Neural progenitor cell (in vitro differentiated cells): Measurements from ENCODE around the gene TMEM52B. TPM values are rescaled to one million over a fixed set of nuclear protein-coding genes. Genes with fewer than 3 reads are reported as not detected.

ENCODE experiments used
- DNase-seq: peaks from one replicate; pipeline ENCODE4 v3.0.0-alpha.2; 2016; ENCODE audit warnings: low spot score
- H2AFZ ChIP-seq: fragments of 200-600 bp; sonication (generic); replicated peaks from 2 replicates; pipeline ENCODE4 v1.6.1; 2016; ENCODE audit warnings: antibody characterized with exemption
- H3F3A ChIP-seq: fragments of 200-600 bp; sonication (generic); 2 replicates; pipeline ENCODE4 v1.6.1; 2016; ENCODE audit warnings: antibody characterized with exemption, low read depth
- H3K27ac ChIP-seq: fragments of 200-600 bp; sonication (generic); 2 replicates; pipeline ENCODE4 v1.5.1; 2016; ENCODE audit warnings: mild to moderate bottlenecking
- H3K27me3 ChIP-seq: fragments of 200-600 bp; sonication (generic); 2 replicates; pipeline ENCODE4 v1.6.1; 2016; ENCODE audit warnings: mild to moderate bottlenecking, moderate library complexity
- H3K36me3 ChIP-seq: fragments of 200-600 bp; sonication (generic); 2 replicates; pipeline ENCODE4 v1.5.1; 2016
- H3K4me1 ChIP-seq: fragments of 200-600 bp; sonication (generic); 2 replicates; pipeline ENCODE4 v1.6.1; 2016; ENCODE audit warnings: mixed run types
- H3K4me2 ChIP-seq: fragments of 200-600 bp; sonication (generic); 2 replicates; pipeline ENCODE4 v1.6.1; 2016
- H3K4me3 ChIP-seq: fragments of 200-600 bp; sonication (generic); 2 replicates; pipeline ENCODE4 v1.5.1; 2016
- H3K79me2 ChIP-seq: fragments of 200-600 bp; sonication (generic); 2 replicates; pipeline ENCODE4 v1.6.1; 2016; ENCODE audit warnings: low read depth
- H3K9ac ChIP-seq: fragments of 200-600 bp; sonication (generic); 2 replicates; pipeline ENCODE4 v1.6.1; 2016
- H3K9me3 ChIP-seq: fragments of 200-600 bp; sonication (generic); 2 replicates; pipeline ENCODE4 v1.5.1; 2016; ENCODE audit warnings: low read depth
- H4K20me1 ChIP-seq: fragments of 200-600 bp; sonication (generic); 2 replicates; pipeline ENCODE4 v1.6.1; 2016; ENCODE audit warnings: low read depth
- H3K27ac Mint-ChIP-seq: 3 replicates; pipeline ENCODE4 v1.8.0; 2021; ENCODE audit warnings: mixed read lengths
- H3K27me3 Mint-ChIP-seq: 2 replicates; pipeline ENCODE4 v1.8.0; 2022; ENCODE audit warnings: low read depth, mild to moderate bottlenecking, inconsistent platforms, moderate library complexity, mixed read lengths; ENCODE audit not compliant: insufficient read depth
- H3K36me3 Mint-ChIP-seq: 3 replicates; pipeline ENCODE4 v1.8.0; 2021; ENCODE audit warnings: mixed read lengths
- H3K4me1 Mint-ChIP-seq: 3 replicates; pipeline ENCODE4 v1.8.0; 2021; ENCODE audit warnings: mixed read lengths
- H3K4me3 Mint-ChIP-seq: 3 replicates; pipeline ENCODE4 v1.8.0; 2021; ENCODE audit warnings: mild to moderate bottlenecking, moderate library complexity, mixed read lengths
- H3K9me3 Mint-ChIP-seq: 3 replicates; pipeline ENCODE4 v1.8.0; 2020; ENCODE audit warnings: mixed read lengths
- EZH2 ChIP-seq: fragments of 200-600 bp; sonication (generic); IDR thresholded peaks from 2 replicates; pipeline ENCODE4 v1.6.1; 2017; ENCODE audit warnings: antibody characterized with exemption, mild to moderate bottlenecking, moderate library complexity
- EZH2phosphoT487 ChIP-seq: fragments of 200-600 bp; sonication (generic); IDR thresholded peaks from 2 replicates; pipeline ENCODE4 v1.6.1; 2017; ENCODE audit warnings: antibody characterized with exemption
- total RNA-seq: library from RNA; depleted of rRNA; stranded (reverse); fragments of >200 nt; gene quantifications from 2 replicates; pipeline ENCODE4 v1.2.3, GENCODE V29; 2015; ENCODE audit warnings: low replicate concordance
- TF ChIP-seq, protein P1 (sequence below): fragments of 200-600 bp; sonication (generic); IDR thresholded peaks from 2 replicates; pipeline ENCODE4 v1.5.1; 2017; ENCODE audit warnings: antibody characterized with exemption, mild to moderate bottlenecking

Gene TMEM52B
- total RNA-seq, 1 donor from 2014 or later = not detected

DNA sequence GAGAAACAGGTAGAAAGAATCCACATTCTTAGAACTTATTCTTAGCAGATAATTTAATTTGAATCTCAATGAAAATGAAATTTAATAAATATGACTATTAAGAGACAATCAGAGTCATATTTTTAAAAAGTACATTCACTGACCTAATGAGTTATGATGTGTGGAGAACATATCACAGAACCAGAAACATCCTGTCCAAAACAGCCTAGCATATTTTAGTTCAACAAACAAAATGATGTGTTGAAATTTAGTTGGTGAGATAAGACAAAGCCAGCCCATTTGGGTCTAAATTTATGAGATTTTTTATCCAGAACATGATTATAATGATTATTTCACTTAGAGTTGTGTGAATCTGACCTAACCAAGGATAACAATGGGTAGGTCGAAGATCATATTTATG is 59.7 kb downstream of the TMEM52B start:
- Histone ChIP-seq H3F3A (no peaks in the 10 kb centered on the region), H2AFZ (no peak overlapping the region), H3K36me3 (no peaks in the 10 kb centered on the region), H3K9me3 (peaks cover 4% of the 10 kb centered on the region), H4K20me1 (no peaks in the 10 kb centered on the region), H3K79me2 (no peaks in the 10 kb centered on the region), H3K27ac (no peak overlapping the region), H3K27me3 (no peaks in the 10 kb centered on the region), H3K4me3 (no peak overlapping the region), H3K4me2 (no peak overlapping the region), H3K9ac (no peak overlapping the region), H3K4me1 (no peaks in the 10 kb centered on the region)
- Mint-ChIP-seq H3K9me3 (peaks cover 13% of the 10 kb centered on the region), H3K36me3 (peaks cover 2% of the 10 kb centered on the region), H3K27me3 (peaks cover 2% of the 10 kb centered on the region), H3K4me3 (no peak overlapping the region), H3K27ac (no peak overlapping the region), H3K4me1 (no peaks in the 10 kb centered on the region)
- DNase-seq = no peak
- TF ChIP-seq EZH2phosphoT487 = no peak
- TF ChIP-seq EZH2 = no peak
- TF ChIP-seq, protein P1, sequence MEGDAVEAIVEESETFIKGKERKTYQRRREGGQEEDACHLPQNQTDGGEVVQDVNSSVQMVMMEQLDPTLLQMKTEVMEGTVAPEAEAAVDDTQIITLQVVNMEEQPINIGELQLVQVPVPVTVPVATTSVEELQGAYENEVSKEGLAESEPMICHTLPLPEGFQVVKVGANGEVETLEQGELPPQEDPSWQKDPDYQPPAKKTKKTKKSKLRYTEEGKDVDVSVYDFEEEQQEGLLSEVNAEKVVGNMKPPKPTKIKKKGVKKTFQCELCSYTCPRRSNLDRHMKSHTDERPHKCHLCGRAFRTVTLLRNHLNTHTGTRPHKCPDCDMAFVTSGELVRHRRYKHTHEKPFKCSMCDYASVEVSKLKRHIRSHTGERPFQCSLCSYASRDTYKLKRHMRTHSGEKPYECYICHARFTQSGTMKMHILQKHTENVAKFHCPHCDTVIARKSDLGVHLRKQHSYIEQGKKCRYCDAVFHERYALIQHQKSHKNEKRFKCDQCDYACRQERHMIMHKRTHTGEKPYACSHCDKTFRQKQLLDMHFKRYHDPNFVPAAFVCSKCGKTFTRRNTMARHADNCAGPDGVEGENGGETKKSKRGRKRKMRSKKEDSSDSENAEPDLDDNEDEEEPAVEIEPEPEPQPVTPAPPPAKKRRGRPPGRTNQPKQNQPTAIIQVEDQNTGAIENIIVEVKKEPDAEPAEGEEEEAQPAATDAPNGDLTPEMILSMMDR = no peak

DNA sequence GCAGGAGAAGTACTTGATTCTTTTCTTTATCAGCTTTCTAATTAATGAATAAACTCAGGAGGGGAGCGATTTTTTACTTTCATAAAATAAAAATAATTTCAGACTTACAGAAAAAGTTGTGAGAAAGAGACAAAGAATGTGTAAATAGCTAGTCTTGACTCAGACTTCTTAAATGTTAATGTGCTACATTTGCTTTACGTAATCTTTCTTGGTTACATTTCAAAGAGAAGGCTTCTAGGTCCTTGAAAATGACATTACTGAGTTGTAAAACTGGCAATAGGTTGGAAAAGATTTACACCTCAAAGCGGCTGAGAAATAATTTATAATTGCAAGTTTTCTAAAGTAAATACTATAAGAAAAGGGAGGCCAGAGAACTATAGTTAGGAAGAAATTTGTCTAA is 62.5 kb downstream of the TMEM52B start:
- Histone ChIP-seq H3K27ac (no peak overlapping the region), H3K9ac (no peak overlapping the region), H2AFZ (no peak overlapping the region), H3K9me3 (no peaks in the 10 kb centered on the region), H3F3A (no peaks in the 10 kb centered on the region), H3K36me3 (no peaks in the 10 kb centered on the region), H3K4me2 (no peak overlapping the region), H3K27me3 (no peaks in the 10 kb centered on the region), H4K20me1 (no peaks in the 10 kb centered on the region), H3K4me3 (no peak overlapping the region), H3K79me2 (no peaks in the 10 kb centered on the region), H3K4me1 (no peaks in the 10 kb centered on the region)
- Mint-ChIP-seq H3K9me3 (no peaks in the 10 kb centered on the region), H3K4me3 (no peak overlapping the region), H3K27ac (no peak overlapping the region), H3K36me3 (no peaks in the 10 kb centered on the region), H3K4me1 (no peaks in the 10 kb centered on the region), H3K27me3 (peaks cover 2% of the 10 kb centered on the region)
- TF ChIP-seq EZH2 (no peak), EZH2phosphoT487 (no peak)
- TF ChIP-seq, protein P1 = no peak
- DNase-seq = no peak

Other genes with a start within 250 kb of the TMEM52B start
- gene CLEC2A, start 246.7 kb upstream of the TMEM52B start, total RNA-seq = not detected in 2 replicates
- gene CLEC12A, start 207.6 kb upstream of the TMEM52B start, total RNA-seq = not detected in 2 replicates
- not detected in 2 replicates for gene CLEC1B, start 179.9 kb upstream of the TMEM52B start, total RNA-seq
- not detected in 2 replicates for gene CLEC12B, start 168.4 kb upstream of the TMEM52B start, total RNA-seq
- gene CLEC9A, start 148.3 kb upstream of the TMEM52B start, total RNA-seq = not detected in 2 replicates
- not detected in 2 replicates for gene CLEC1A, start 80.0 kb upstream of the TMEM52B start, total RNA-seq
- not detected in 2 replicates for gene CLEC7A, start 48.8 kb upstream of the TMEM52B start, total RNA-seq
- gene OLR1, start 6.9 kb upstream of the TMEM52B start, total RNA-seq = not detected in 2 replicates
- 38.9 and 39.3 TPM in 2 replicates for gene GABARAPL1, start 33.8 kb downstream of the TMEM52B start, total RNA-seq
- gene KLRD1, start 128.8 kb downstream of the TMEM52B start, total RNA-seq = 0.06 TPM in 2 replicates
- not detected in 2 replicates for gene KLRK1, start 211.0 kb downstream of the TMEM52B start, total RNA-seq
- gene KLRC4, start 230.7 kb downstream of the TMEM52B start, total RNA-seq = not detected in 2 replicates
- gene KLRC3, start 241.6 kb downstream of the TMEM52B start, total RNA-seq = not detected in 2 replicates